Measurements from ENCODE around the gene MAP3K10.

GRCh38 chr19:40214936-40215335 lies 23.7 kb downstream of the MAP3K10 start:
- TF ChIP-seq POLR2A (IDR thresholded peaks at IDR 0.05) (no peak), CTCF (IDR thresholded peaks at IDR 0.05) (no peak)

All from adrenal gland (tissue), 5 donors.